DMS79 (cell line): ENCODE results near the gene KIF3A.

ENCODE experiments used
- DNase-seq: peaks from one replicate; lab custom pipeline; 2025; lab: John Stamatoyannopoulos, UW

Gene KIF3A

DNA sequence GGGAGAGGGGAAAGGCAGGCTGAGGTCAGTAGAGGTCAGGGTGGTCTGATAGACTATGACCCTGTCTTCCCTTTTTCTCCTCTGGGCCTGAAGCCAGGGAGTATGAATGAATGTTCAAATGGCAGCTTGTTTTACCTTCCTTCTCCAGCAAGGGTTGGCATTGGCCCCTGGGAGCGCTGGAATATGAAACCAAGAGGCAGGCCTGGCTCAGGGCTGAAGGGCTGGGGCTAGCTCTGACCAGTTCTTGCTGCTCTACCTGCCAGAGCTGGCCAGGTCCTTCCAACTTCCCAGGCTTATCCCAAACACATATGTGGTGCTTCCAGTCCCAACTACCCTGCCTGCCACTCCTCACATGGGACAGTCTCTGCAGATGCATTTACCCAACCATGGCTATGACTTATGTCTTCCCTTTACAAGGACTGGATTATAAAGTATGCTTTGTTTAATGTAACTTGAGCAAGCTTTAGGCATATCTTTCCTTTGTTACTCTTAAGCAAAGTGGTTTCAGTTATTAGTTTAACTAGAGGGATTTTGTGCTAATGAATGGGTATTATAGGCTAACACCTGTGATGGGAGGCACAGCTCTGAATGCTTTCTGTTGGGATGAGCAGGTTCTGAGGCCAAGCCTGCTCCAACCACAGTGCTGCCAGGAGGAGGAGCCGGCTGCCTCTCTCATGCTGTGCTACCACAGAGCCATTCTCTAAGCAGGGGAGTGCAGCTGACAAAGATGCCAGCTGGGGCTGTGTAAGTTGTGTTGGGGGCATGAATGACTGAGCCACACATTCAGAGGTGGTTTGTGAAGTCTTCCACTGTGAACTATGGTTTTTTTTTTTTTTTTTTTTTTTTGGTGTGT, 16.0 kb upstream of the KIF3A start:
- no peak for DNase-seq

DNA sequence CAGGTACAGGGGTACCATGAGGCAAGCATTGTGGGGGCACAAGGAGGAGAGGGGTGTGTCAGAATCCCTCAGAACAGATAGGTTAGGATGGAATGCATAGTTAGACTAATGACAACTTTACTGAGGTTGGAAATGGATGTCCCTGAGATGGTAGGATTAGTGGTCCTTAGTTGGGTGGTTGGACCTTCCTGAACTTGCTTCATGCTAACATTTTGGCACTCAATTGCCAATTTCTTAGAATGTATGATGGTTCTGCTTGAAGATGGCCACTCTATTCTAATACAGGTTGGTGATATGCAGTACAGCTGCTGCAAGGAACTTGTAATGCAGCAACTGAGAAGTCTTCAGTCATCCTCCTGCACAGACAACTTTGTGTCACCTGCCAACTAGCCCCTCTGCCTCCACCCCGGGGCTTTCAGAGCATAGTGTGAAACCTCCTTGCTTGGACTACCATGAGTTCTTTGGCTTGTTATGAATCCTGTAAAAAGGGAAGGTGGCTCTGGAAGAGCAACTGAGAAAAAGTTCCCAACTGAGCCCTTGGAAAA, 15.3 kb upstream of the KIF3A start:
- no peak for DNase-seq

DNA sequence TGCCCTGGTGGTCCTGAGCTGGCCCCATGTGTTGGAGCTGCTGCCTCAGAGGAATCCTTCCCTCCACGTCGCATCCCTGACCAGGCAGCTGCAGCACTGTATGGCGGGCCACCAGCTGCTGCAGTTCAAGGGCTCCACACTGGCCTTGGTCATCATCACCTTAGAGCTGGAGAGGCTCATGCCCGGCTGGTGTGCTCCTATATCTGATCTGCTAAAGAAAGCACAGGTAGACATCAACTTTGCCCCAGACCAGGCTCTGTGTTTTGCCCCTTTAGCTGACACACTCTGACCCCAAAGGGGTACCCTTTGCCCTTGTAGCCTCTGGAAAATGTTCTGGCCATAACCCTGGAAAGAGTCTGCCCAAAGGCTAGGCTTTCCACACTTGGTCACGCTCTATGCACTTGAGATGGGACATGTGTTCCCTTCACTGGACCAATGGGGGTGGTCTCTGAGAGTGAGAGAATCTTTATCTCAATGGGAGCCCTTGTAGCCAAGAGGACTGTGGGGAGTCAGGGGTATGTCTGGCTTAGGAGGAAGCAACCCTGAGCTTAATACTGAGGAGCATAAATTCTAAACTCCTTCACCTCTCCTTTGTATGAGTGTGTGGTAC, 14.7 kb upstream of the KIF3A start:
- DNase-seq = no peak

DNA sequence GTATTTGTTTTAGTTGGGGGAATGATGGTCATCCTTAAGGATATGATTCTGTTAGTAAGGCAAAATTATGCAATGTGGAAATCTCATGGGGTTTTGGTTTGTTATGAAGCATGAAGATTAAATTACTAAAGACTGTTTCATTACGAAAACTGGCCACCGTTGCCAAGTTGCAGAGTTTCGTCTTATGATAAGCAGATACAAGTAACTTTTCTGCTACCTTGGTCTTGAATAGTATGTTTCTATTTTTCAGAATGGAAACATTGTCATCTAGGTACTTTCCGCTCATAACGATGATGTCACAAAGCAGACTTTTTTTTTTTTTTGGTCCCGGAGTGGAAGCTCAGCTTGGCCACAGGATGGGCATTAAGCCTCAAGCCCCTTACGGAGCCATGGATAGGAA, 14.1 kb upstream of the KIF3A start:
- DNase-seq = no peak

DNA sequence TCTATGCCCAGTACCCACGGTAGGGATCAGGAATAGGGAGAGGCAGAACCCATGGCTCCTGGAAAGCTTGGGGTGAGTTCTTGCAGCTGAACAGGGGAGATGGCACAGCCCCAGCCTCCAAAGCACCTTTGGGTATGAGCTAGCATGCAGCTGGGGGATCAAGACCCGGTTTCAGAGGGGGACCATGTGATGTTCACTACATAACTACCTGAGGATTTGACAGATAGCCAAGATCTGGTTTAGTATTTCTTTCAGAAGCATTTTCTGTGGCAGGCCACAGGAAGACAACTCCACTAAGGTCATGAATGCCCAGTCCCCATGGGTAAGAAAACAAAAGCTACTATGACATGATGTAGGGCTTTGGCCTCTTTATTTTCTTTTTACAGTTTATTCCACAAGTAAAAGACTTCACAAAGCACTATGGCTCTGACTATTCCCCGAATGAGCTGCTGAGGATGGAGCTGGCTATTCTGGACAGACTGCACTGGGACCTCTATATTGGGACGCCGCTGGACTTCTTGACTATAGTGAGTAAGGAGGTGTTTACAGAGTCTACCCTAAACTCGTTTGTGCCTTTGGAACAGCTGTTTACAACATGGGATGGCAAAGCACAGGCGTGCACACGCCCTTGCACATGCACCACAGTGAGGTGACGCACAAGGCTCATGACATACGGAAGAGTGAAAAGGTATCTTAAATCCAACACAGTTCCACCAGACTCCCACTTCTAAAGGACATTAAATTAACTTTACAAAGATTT, 13.3 kb upstream of the KIF3A start:
- DNase-seq = no peak

DNA sequence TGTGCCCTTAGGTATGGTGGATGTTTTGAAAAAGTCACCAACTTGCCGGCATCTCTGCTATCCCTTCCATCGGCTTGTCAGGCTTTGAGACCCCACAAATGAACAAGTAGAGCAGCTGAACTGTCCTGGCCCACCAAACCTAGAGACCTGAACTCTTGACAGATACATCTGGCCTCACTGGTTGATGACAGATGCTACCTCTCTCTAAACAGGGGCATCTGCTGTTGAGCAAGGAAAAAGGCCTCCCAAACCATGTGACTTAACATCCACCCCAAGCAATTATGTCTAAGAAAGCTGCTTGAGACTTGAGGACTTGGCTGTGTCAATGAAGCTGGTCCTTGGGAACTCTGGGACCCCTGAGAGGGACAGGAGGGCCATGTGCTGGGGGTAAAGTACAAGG, 12.2 kb upstream of the KIF3A start:
- no peak for DNase-seq

DNA sequence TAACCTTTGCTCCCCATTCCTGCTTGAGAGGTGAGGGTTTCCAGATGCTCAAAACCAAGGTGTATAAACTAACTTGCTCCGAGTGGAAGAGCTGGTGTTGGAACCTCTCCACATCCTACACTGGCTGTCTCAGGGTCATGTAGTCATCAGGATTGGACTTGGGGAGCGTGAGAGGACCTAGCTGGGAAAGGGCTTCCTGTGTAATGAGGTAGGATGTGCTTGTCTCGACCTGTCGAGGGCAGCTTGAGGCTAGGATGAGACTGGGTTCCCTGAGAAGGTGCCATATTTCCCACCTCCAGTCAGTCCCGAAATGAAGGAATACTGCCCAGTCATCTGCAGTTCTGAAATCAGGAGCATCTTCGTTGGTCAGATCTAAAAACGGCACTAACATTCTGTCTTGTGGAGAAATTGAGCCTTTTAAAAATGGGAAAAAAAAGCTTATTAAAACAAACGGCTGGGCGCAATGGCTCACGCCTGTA, 11.2 kb upstream of the KIF3A start:
- no peak for DNase-seq

DNA sequence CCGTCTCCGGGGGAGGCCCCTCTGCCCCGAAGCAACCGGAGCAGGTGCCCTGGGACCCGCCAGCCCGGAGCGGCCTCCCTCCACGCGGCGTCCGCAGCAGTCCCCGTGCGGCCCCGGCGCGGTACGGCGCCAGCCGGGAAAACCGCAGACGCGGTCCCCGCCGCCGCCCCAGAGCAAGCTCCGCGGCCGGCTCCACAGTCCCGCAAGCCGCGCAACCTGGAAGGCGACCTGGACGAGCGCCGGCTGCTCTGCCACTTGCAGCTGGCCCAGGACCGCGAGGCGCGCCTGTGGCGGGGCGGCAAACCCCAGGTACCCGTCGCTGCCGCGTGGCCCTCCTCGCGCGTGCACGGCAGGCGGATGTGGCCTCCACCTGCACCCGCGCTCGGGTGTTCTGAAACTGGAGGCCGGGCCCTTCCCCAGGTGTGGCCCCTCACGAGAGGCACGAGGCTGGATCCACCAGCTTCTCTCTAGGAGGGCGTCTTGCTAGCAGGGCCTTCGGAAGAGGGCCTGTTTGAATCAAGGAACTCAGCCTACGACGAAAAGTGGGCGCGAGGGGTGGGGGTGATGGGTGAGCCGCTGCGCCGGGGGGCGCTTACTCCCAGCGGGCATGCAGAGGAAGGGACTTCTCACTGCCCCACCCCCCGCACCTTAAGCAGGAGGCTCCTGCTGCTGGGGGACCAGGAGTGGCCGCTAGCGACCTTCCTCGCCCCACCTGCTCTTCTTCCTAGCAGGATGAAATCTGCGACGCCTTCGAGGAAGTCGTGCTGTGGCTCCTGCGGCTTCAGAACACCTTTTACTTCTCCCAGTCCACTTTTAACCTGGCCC, 10.5 kb upstream of the KIF3A start:
- no peak for DNase-seq

DNA sequence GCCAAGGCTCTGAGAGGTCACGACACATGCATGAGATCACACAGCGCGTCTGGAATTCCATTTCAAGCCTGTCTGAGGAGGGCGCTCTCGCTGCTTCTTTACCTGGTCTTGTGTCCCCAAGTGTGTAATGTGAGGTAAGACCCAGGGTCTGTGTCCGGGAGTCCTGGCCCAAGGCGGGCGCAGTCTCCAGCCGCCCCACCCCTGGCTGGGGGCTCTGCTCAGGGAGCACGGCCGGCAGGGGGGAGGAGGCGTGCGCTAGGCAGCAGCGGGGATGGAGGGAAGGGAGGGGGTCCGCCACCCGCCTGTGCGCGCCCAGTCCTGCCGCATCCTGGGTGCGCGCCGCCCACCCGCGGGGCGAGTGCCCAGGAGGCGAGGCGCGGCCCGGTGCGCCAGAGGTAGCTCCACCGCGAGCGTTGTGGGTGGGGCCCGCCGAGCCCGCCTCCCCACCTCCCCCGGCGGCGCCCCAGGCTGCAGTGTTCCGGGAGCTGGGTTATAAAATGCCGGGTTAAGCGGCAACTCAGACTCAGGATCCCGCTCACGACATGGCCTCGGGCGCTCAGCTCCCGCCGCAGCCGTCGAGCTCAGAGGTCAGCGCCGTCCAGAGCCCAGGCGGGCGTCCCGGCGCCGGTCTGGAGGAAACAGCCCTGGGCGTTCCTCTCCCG, 9.7 kb upstream of the KIF3A start, which contains the start of gene CCNI2:
Gene CCNI2, plus strand, starts transcription at position 473 of the 662 bp plus-strand sequence. Its CDS starts 70 bp downstream, at position 543.
- DNase-seq = no peak

DNA sequence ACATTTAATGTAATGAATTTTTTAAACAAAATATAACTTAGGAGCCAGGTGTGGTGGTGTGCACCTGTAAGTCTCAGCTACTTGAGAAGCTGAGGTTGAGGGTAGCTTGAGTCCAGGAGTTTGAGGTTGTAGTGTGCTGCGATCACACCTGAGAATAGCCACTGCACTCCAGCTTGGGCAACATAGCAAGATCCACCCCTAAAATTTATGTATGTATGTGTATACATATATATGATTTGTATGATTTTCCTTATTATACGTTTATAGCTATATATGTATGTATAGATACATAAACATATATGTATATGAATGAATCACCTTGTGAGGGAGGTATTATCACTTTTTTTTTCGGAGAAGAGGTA, 9.2 kb upstream of the KIF3A start:
- DNase-seq = no peak

DNA sequence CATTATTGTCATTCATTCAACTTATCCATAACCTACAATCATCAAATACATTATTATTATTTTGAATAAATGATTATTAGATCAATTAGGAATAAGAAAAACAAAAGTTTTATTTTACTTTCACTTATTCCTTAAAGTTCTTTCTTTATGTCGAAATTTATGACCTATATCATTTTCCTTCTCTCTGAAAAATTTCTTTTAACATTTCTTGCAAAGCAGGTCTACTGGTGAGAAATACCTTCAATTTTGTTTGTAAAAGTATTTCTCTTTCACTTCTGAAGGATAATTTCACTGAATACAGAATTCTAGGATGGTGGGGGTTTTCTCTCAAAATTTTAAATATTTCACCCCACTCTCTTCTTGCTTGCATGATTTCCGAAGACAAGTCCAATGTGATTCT, 7.3 kb upstream of the KIF3A start:
- no peak for DNase-seq

DNA sequence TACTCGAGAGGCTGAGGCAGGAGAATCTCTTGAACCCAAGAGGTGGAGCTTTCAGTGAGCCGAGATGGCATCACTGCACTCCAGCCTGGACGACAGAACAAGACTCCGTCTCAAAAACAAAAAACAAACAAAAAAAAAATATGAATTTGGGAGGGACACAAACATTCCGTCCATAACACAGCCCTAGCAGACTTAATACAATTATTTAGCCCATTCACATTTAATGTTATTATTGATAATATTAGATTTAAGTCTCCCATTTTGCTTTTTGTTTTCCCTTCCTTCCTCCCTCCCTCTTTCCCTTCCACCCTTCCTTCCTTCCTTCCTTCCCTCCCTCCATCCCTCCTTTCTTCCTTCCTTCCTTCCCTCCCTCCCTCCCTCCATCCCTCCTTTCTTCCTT, 5.3 kb upstream of the KIF3A start:
- no peak for DNase-seq

DNA sequence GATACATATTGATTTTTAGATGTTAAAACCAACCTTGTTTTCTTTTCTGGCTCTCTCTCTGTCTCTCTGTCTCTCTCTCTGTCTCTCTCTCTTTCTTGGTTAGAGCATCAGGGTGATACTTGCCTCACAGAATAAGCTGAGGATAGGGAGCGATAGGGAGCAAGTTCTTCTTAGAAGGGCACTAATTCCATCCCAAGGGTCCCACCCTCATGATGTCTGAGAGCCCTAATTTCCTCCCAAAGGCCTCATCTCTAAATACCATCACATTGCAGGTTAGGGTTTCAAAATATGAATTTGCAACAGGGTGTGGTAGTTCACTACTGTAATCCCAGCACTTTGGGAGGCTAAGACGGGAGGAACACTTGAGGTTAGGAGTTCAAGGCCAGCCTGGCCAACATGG, 4.8 kb upstream of the KIF3A start:
- DNase-seq = no peak

DNA sequence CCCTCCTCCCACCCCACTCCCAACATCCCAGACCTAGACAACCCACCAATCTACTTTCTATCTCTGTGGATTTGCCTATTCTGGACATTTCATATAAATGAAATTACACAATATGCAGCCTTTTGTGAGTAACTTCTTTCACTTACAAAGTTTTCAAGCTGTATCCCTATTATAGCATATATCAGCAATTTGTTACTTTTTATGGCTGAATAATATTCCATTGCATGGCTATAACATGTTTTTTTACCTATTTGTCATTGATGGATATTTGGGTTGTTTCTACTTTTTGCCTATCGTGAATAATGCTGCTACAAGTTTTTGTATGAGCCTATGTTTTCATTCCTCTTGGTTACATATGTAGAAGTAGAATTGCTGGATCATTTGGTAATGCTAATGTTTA, 1.9 kb upstream of the KIF3A start:
- DNase-seq = no peak

DNA sequence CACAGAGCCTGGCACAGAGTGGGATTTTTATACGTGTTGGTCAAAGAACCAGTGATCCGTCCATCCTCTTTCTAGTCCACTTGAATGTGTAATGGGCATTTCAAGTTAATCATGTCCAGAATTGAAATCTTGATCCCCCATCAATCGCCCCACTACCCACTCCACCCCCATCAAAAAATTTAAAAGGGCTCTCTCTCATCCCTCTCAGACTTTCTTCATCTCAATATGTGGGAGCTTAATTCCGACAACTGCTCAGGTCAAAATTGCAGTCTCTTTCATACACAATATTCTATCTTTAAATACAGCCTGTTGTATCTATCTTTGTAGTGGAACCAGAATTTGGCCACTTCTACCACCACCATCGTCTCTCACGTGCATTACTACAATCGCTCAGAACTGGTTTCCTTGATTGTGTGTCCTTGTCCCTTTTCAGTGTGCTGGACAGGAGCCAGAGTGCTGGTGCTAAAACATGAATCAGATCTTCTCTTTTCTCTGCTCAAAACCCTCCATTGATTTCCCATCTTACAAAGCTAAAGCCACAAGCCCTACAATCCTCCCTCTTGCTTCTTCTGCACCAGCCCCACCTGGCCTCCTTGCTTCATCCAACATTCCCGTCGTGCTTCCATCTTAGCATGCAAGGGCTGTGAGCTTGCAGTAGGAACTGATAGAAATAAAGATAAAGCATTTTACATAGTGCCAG, 786 bp upstream of the KIF3A start:
- no peak for DNase-seq

DNA sequence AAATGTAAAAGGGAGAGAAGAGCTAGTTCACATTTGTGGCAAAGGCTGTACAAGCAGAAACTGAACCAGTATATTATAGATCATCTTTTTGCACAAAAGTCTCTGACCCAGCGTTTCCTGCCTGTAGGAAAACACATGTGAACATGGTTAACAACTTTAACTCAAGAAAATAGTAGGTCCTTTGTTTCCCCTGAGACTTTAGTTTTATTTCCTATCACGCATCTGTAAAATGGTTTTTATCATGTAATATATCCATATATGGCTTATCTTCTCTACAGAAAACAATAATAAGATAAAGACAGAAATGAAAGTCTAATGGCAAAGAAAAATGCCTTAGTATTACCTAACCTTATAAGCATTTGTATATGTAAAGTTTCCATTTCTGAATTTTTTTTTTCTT, 2.7 kb downstream of the KIF3A start:
- no peak for DNase-seq

DNA sequence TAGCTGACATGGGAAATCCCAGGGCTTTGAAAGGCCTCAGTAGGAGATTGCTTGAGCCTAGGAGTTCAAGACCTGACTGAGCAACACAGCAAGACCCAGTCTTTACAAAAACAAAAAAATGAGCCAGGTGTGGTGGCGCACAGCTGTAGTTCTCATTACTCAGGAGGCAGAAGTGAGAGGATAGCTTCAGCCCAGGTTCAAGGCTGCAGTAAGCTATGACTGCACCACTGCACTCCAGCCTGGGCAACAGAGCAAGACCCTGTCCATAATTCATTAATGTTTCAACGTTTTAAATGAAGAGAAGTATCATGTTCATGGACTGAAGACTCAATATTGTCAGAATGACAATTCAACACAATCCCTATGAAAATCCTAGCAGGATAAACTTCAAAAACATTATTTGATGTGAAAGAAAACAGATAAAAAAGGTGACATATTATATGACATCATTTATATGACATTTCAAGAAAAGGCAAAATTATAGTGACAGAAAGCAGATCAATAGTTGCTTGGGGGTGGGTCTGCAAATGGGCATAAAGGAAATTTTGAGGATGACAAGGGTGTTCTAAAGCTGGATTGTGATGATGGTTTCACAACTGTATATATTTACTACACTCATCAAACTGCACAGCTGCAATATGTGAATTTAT, 3.7 kb downstream of the KIF3A start:
- no peak for DNase-seq

DNA sequence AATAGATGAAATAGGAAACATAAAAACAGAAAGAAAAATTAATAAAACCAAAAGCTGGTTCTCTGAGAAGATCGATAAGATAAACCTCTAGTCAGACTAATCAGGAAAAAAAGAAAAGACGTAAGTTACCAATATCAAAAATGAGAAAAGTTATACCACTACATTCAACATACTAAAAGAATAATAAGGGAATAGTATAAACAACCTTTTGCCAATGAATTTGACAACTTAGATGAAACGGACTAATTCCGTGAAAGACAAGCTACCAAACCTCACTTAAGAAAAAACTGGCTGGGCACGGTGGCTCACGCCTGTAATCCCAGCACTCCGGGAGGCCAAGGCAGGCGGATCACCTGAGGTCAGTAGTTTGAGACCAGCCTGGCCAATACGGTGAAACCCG, 7.5 kb downstream of the KIF3A start:
- DNase-seq = no peak

DNA sequence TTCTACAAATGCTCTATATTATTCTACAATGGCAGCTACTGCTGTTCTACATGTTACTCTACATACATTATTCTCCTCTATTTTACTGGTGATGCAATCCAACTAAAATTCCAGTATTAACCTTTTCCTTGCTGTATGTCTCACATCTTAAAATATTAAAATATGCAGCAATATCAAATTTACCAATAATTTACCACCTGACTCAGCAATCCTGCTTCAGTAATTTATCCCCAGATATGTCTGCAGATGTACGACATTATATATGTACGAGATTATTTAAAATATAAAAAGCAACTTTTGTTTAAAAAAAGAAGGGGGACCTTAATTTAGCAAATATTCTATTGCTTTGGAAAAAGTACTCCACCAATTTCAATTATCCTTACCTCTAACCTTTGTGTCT, 11.6 kb downstream of the KIF3A start:
- DNase-seq = no peak
